ENCODE results near the gene ID2. TPM values are rescaled to one million over a fixed set of nuclear protein-coding genes. Genes with fewer than 3 reads are reported as not detected.

Gene ID2
- total RNA-seq, 1 donor from 2014 or later, result 9.4 TPM

- H3K27ac Mint-ChIP-seq (ENCODE audit: unreplicated experiment), result no peak overlapping the region
- peaks cover 9% of the 10 kb centered on the region for H3K4me1 Mint-ChIP-seq (ENCODE audit: unreplicated experiment)
- H3K4me3 Mint-ChIP-seq (ENCODE audit: unreplicated experiment), result no peak overlapping the region
- H3K27me3 Mint-ChIP-seq (ENCODE audit: unreplicated experiment), result peaks cover 8% of the 10 kb centered on the region
- TF ChIP-seq, protein P1, sequence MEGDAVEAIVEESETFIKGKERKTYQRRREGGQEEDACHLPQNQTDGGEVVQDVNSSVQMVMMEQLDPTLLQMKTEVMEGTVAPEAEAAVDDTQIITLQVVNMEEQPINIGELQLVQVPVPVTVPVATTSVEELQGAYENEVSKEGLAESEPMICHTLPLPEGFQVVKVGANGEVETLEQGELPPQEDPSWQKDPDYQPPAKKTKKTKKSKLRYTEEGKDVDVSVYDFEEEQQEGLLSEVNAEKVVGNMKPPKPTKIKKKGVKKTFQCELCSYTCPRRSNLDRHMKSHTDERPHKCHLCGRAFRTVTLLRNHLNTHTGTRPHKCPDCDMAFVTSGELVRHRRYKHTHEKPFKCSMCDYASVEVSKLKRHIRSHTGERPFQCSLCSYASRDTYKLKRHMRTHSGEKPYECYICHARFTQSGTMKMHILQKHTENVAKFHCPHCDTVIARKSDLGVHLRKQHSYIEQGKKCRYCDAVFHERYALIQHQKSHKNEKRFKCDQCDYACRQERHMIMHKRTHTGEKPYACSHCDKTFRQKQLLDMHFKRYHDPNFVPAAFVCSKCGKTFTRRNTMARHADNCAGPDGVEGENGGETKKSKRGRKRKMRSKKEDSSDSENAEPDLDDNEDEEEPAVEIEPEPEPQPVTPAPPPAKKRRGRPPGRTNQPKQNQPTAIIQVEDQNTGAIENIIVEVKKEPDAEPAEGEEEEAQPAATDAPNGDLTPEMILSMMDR (IDR thresholded peaks at IDR 0.05; ENCODE audit: unreplicated experiment), result no peak
- H3K9me3 Mint-ChIP-seq (ENCODE audit: unreplicated experiment), result no peaks in the 10 kb centered on the region
- H3K36me3 Mint-ChIP-seq (ENCODE audit: low read depth, unreplicated experiment), result no peaks in the 10 kb centered on the region
- no peak for DNase-seq (ENCODE audit: low spot score)
These were observed 21.9 kb upstream of the ID2 start for GRCh38 chr2:8659735-8660492.

- TF ChIP-seq, protein P1 (IDR thresholded peaks at IDR 0.05; ENCODE audit: unreplicated experiment), result no peak
- peaks cover 9% of the 10 kb centered on the region for H3K4me1 Mint-ChIP-seq (ENCODE audit: unreplicated experiment)
- H3K27ac Mint-ChIP-seq (ENCODE audit: unreplicated experiment), result no peak overlapping the region
- no peak overlapping the region for H3K4me3 Mint-ChIP-seq (ENCODE audit: unreplicated experiment)
- H3K9me3 Mint-ChIP-seq (ENCODE audit: unreplicated experiment), result no peaks in the 10 kb centered on the region
- no peaks in the 10 kb centered on the region for H3K36me3 Mint-ChIP-seq (ENCODE audit: low read depth, unreplicated experiment)
- DNase-seq (ENCODE audit: low spot score), result no peak
- H3K27me3 Mint-ChIP-seq (ENCODE audit: unreplicated experiment), result peaks cover 8% of the 10 kb centered on the region
These were observed 20.6 kb upstream of the ID2 start for GRCh38 chr2:8661235-8661634.

DNA sequence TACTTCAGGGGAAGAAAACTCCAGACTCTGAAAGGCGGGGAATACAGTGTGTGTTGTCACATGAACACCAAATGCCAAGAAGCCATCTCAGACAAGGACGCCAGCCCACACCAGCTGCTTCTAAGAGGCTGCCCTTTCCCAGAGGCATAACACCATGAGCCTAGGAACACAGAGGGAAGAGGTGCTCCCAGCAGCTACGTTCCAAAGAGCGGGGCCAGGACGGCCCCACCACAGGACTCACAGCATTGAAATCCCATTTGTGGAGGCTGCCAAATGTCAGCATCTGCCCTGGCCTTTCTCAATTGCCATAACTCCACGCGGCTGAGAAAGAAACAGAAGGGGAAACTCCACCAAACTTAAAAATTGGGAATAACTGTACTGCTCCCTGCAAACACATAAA is 20.1 kb upstream of the ID2 start:
- H3K4me3 Mint-ChIP-seq (ENCODE audit: unreplicated experiment), result no peak overlapping the region
- DNase-seq (ENCODE audit: low spot score), result no peak
- H3K27me3 Mint-ChIP-seq (ENCODE audit: unreplicated experiment), result peaks cover 8% of the 10 kb centered on the region
- H3K4me1 Mint-ChIP-seq (ENCODE audit: unreplicated experiment), result peaks cover 9% of the 10 kb centered on the region
- H3K9me3 Mint-ChIP-seq (ENCODE audit: unreplicated experiment), result no peaks in the 10 kb centered on the region
- H3K36me3 Mint-ChIP-seq (ENCODE audit: low read depth, unreplicated experiment), result no peaks in the 10 kb centered on the region
- no peak overlapping the region for H3K27ac Mint-ChIP-seq (ENCODE audit: unreplicated experiment)
- TF ChIP-seq, protein P1 (IDR thresholded peaks at IDR 0.05; ENCODE audit: unreplicated experiment), result no peak

DNA sequence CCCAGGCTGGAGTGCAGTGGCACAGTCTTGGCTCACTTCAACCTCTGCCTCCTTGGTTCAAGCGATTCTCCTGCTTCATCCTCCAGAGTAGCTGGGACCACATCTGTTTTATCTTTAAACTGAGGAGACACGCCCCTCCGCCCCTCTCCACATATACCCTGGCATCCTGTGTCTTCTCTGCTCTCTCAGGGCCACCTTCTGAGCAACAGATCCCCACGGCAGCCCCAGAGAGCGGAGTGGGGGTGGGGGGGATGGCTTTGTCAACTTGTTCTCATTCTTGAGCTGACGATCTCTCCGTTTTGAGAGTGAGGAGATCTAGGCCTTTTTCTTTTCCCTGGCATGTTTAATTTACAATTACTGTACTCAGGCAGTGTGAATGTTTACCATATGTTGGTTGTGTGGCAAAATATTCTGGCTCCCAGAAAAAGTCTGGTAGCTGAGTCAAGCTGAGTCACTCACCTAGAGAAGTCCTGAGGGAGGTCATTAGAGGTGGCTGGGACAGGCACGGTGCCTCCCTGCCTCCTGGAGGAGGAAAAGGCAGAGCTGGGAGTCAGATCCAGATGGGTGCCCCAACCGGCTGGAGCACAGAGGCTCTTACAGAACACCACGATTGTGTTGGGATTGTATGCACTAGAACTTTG is 19.5 kb upstream of the ID2 start:
- DNase-seq (ENCODE audit: low spot score), result no peak
- H3K27me3 Mint-ChIP-seq (ENCODE audit: unreplicated experiment), result peaks cover 8% of the 10 kb centered on the region
- TF ChIP-seq, protein P1 (IDR thresholded peaks at IDR 0.05; ENCODE audit: unreplicated experiment), result no peak
- no peaks in the 10 kb centered on the region for H3K9me3 Mint-ChIP-seq (ENCODE audit: unreplicated experiment)
- H3K4me3 Mint-ChIP-seq (ENCODE audit: unreplicated experiment), result no peak overlapping the region
- H3K4me1 Mint-ChIP-seq (ENCODE audit: unreplicated experiment), result peaks cover 6% of the 10 kb centered on the region
- no peaks in the 10 kb centered on the region for H3K36me3 Mint-ChIP-seq (ENCODE audit: low read depth, unreplicated experiment)
- no peak overlapping the region for H3K27ac Mint-ChIP-seq (ENCODE audit: unreplicated experiment)

- no peaks in the 10 kb centered on the region for H3K36me3 Mint-ChIP-seq (ENCODE audit: low read depth, unreplicated experiment)
- no peaks in the 10 kb centered on the region for H3K4me1 Mint-ChIP-seq (ENCODE audit: unreplicated experiment)
- no peaks in the 10 kb centered on the region for H3K9me3 Mint-ChIP-seq (ENCODE audit: unreplicated experiment)
These were observed 17.9 kb upstream of the ID2 start for GRCh38 chr2:8663997-8664396.

More at GRCh38 chr2:8663997-8664396, 17.9 kb upstream of the ID2 start:
- TF ChIP-seq, protein P1 (IDR thresholded peaks at IDR 0.05; ENCODE audit: unreplicated experiment), result no peak
- Mint-ChIP-seq H3K27me3 (ENCODE audit: unreplicated experiment) (peaks cover 2% of the 10 kb centered on the region), H3K27ac (ENCODE audit: unreplicated experiment) (no peak overlapping the region), H3K4me3 (ENCODE audit: unreplicated experiment) (no peak overlapping the region)
- no peak for DNase-seq (ENCODE audit: low spot score)

All from endothelial cell (in vitro differentiated cells).